Gastrocnemius medialis (tissue), 4 donors: Measurements from ENCODE around the gene ADCY4. TPM values are rescaled to one million over a fixed set of nuclear protein-coding genes. Genes with fewer than 3 reads are reported as not detected.

Experiments
- ATAC-seq, 2 donors: fragments of 150-250 bp; one replicate each; pipeline ENCODE4 v1.9.1; 2016
- DNase-seq, 2 donors: peaks; one replicate each; pipeline ENCODE4 v3.0.0-alpha.2; 2019
- H3K27ac ChIP-seq, 4 donors: fragments of 200-600 bp; sonication (generic); 1 replicate in 1 of 4; 2 replicates in 3 of 4; pipeline ENCODE4 v1.5.1; 2016 to 2018; ENCODE audit warnings: mild to moderate bottlenecking in 2 of 4, moderate library complexity in 1 of 4
- H3K27me3 ChIP-seq, 3 donors: fragments of 200-600 bp; sonication (generic) in 2 of 3; 1 replicate in 1 of 3; 2 replicates in 2 of 3; pipeline versions ENCODE4 v1.5.1 to v1.6.0; 2016 to 2019; ENCODE audit warnings: mild to moderate bottlenecking in 1 of 3, moderate library complexity in 1 of 3
- H3K36me3 ChIP-seq, 2 donors: fragments of 200-600 bp; sonication (generic) in 1 of 2; one replicate each; pipeline ENCODE4 v1.5.1; 2017 to 2018
- H3K4me1 ChIP-seq, 2 donors: fragments of 200-600 bp; sonication (generic) in 1 of 2; one replicate each; pipeline ENCODE4 v1.5.1; 2016 to 2017; ENCODE audit warnings: mild to moderate bottlenecking in 2 of 2
- H3K4me3 ChIP-seq, 4 donors: fragments of 200-600 bp; sonication (generic) in 3 of 4; 1 replicate in 1 of 4; 2 replicates in 3 of 4; pipeline ENCODE4 v1.5.1; 2016 to 2019; ENCODE audit warnings: mild to moderate bottlenecking in 2 of 4
- H3K9me3 ChIP-seq, 3 donors: fragments of 200-600 bp; sonication (generic) in 2 of 3; 1 replicate in 1 of 3; 2 replicates in 2 of 3; pipeline ENCODE4 v1.5.1; 2016 to 2019
- CTCF ChIP-seq, 5 experiments: fragments of 450-650 bp in 3 of 5; fragments of 200-600 bp in 2 of 5; sonication (generic) in 2 of 5; IDR thresholded peaks in 4 of 5; conservative IDR thresholded peaks in 1 of 5; 1 replicate in 4 of 5; 2 replicates in 1 of 5; pipeline ENCODE4 v1.5.1; 2016 to 2019; ENCODE audit warnings: antibody characterized with exemption in 5 of 5, mild to moderate bottlenecking in 3 of 5, moderate library complexity in 3 of 5
- POLR2A ChIP-seq, 2 donors: fragments of 450-650 bp; IDR thresholded peaks; one replicate each; pipeline ENCODE4 v1.6.1; 2017; ENCODE audit warnings: antibody characterized with exemption in 2 of 2, mild to moderate bottlenecking in 2 of 2, moderate library complexity in 2 of 2
- in situ Hi-C, 4 donors: fragments of 200-750 bp; cut with MboI; loops; one replicate each; pipeline versions ENCODE4 v1.15.0 to v1.8.0; 2017; ENCODE audit warnings: low sequenced_read_pairs in 4 of 4
- intact Hi-C: fragments of 100-400 bp; cut with DNase I; formaldehyde crosslinking; loops from one replicate; pipeline ENCODE4 v1.15.1; 2023; ENCODE audit warnings: low total_unique reads
- total RNA-seq, 4 donors: library from RNA; depleted of rRNA; stranded (reverse); fragments of >200 nt; gene quantifications; one replicate each; pipeline versions ENCODE4 v1.1.0 to v1.2.3, GENCODE V29; 2016

ADCY4 gene
- total RNA-seq, 4 donors from 2014 or later, result 7.9 to 16.6 (median 8.7) TPM

GRCh38 chr14:24300326-24300980 is 34.4 kb downstream of the ADCY4 start:
- ATAC-seq (no peak), DNase-seq (no peak)
- no peaks in the 10 kb centered on the region for H3K27me3 ChIP-seq
- H3K4me3 ChIP-seq, result peak overlapping the region; percentile 82 to 97 (median 88)
- peaks cover 0 to 45% of the 10 kb centered on the region in 2 donors for H3K36me3 ChIP-seq
- no peaks in the 10 kb centered on the region for H3K9me3 ChIP-seq
- H3K4me1 ChIP-seq, result peaks cover 13 to 20% of the 10 kb centered on the region in 2 donors
- TF ChIP-seq POLR2A (IDR thresholded peaks at IDR 0.05), result no peak
- TF ChIP-seq CTCF (IDR thresholded peaks at IDR 0.05 in 4 of 5, conservative IDR thresholded peaks at IDR 0.05 in 1 of 5), result no peak
- peak overlapping the region; percentile 75 to 89 (median 88) for H3K27ac ChIP-seq
- intact Hi-C loops (no loop called here), in situ Hi-C loops (loop anchor here in 1 of 4 donors (10.0 kb wide), 1 partner anchor 56 kb away; the partner anchor contains the start of gene TINF2)

GRCh38 chr14:24299255-24300191 is 35.3 kb downstream of the ADCY4 start, which contains the start of the genes DHRS1 and NOP9:
TSS of gene DHRS1 (minus strand) at chr14:24299780. CDS start at chr14:24299106, 674 bp downstream.
TSS of gene NOP9 (plus strand) at chr14:24299850. CDS start at chr14:24299955, 105 bp downstream.
- peaks cover 0 to 36% of the 10 kb centered on the region in 2 donors for H3K36me3 ChIP-seq
- no peaks in the 10 kb centered on the region for H3K9me3 ChIP-seq
- in situ Hi-C loops (loop anchor here (5.0 to 10.0 kb wide), 2 partner anchors 55 to 57 kb away; partner anchors contain the start of gene TINF2 (in 4 of the 4)), intact Hi-C loops (loop anchor here (1.0 to 10.0 kb wide), 3 partner anchors 57 to 349 kb away; partner anchors contain the start of genes IRF9 and TINF2)
- no peaks in the 10 kb centered on the region for H3K27me3 ChIP-seq
- peak within 1 kb of the TSS; percentile 82 to 97 (median 88) for H3K4me3 ChIP-seq
- peak within 1 kb of the TSS; percentile 75 to 89 (median 88) for H3K27ac ChIP-seq
- TF ChIP-seq POLR2A (IDR thresholded peaks at IDR 0.05), result peak; percentile 26 to 59
- peak in 1 of 5 experiments; percentile 3 for TF ChIP-seq CTCF (IDR thresholded peaks at IDR 0.05 in 4 of 5, conservative IDR thresholded peaks at IDR 0.05 in 1 of 5)
- DNase-seq, result peak; percentile 68 to 85
- ATAC-seq, result peak; percentile 90 to 95
- peaks cover 13 to 20% of the 10 kb centered on the region in 2 donors for H3K4me1 ChIP-seq

- in situ Hi-C loops (loop anchor here in 3 of 4 donors (5.0 to 10.0 kb wide), 2 partner anchors 54 to 57 kb away; partner anchors contain the start of gene TINF2 (in 3 of the 3)), intact Hi-C loops (loop anchor here (1.0 to 10.0 kb wide), 3 partner anchors 57 to 349 kb away; partner anchors contain the start of genes IRF9 and TINF2)
- TF ChIP-seq CTCF (IDR thresholded peaks at IDR 0.05 in 4 of 5, conservative IDR thresholded peaks at IDR 0.05 in 1 of 5), result no peak
- no peak for TF ChIP-seq POLR2A (IDR thresholded peaks at IDR 0.05)
- peak overlapping the region; percentile 82 to 97 (median 88) for H3K4me3 ChIP-seq
- ATAC-seq (no peak), DNase-seq (no peak)
- H3K27ac ChIP-seq, result peak overlapping the region; percentile 75 to 89 (median 88)
- H3K9me3 ChIP-seq, result no peaks in the 10 kb centered on the region
- H3K36me3 ChIP-seq, result peaks cover 0 to 30% of the 10 kb centered on the region in 2 donors
- H3K4me1 ChIP-seq, result peaks cover 13 to 20% of the 10 kb centered on the region in 2 donors
- H3K27me3 ChIP-seq, result no peaks in the 10 kb centered on the region
Observed at GRCh38 chr14:24298892-24299254, 36.0 kb downstream of the ADCY4 start.

GRCh38 chr14:24297190-24297964 is 37.5 kb downstream of the ADCY4 start:
- DNase-seq, result no peak
- no peak for ATAC-seq
- Histone ChIP-seq H3K36me3 (peaks cover 0 to 18% of the 10 kb centered on the region in 2 donors), H3K9me3 (no peaks in the 10 kb centered on the region), H3K4me1 (peaks cover 13 to 20% of the 10 kb centered on the region in 2 donors), H3K27ac (no peak overlapping the region), H3K4me3 (no peak overlapping the region), H3K27me3 (no peaks in the 10 kb centered on the region)
- TF ChIP-seq POLR2A (IDR thresholded peaks at IDR 0.05) (no peak), CTCF (IDR thresholded peaks at IDR 0.05 in 4 of 5, conservative IDR thresholded peaks at IDR 0.05 in 1 of 5) (no peak)
- in situ Hi-C loops, result loop anchor here in 3 of 4 donors (5.0 to 10.0 kb wide), 2 partner anchors 53 to 55 kb away; partner anchors contain the start of gene TINF2 (in 3 of the 3)
- intact Hi-C loops, result loop anchor here (10.0 kb wide), 1 partner anchor 133 kb away; the partner anchor contains the start of gene IRF9
